H9 (cell line): ENCODE measurements around the gene POU3F2. TPM values are rescaled to one million over a fixed set of nuclear protein-coding genes. Genes with fewer than 3 reads are reported as not detected.

Experiments
- DNase-seq: peaks from one replicate; pipeline ENCODE4 v3.0.0-alpha.2; 2017
- H2AFZ ChIP-seq: one replicate; pipeline ENCODE4 v1.6.1; 2013; ENCODE audit warnings: mild to moderate bottlenecking, low read length, control low read depth, moderate library complexity
- H2AK5ac ChIP-seq: 2 replicates; pipeline ENCODE4 v1.6.1; 2013; ENCODE audit warnings: low read length, control low read depth, mixed read lengths; ENCODE audit not compliant: insufficient read length
- H2BK120ac ChIP-seq: one replicate; pipeline ENCODE4 v1.6.1; 2013; ENCODE audit warnings: low read depth, mild to moderate bottlenecking, low read length, control low read depth, inconsistent platforms; ENCODE audit not compliant: poor library complexity, severe bottlenecking
- H2BK12ac ChIP-seq: 2 replicates; pipeline ENCODE4 v1.6.1; 2013; ENCODE audit warnings: low read length, control low read depth, mixed read lengths, low read depth; ENCODE audit not compliant: insufficient read length
- H2BK15ac ChIP-seq: 2 replicates; pipeline ENCODE4 v1.6.1; 2013; ENCODE audit warnings: low read depth, low read length, control low read depth
- H2BK20ac ChIP-seq: one replicate; pipeline ENCODE4 v1.6.1; 2013; ENCODE audit warnings: low read depth, mild to moderate bottlenecking, low read length, control low read depth, inconsistent platforms; ENCODE audit not compliant: poor library complexity, severe bottlenecking
- H2BK5ac ChIP-seq: 2 replicates; pipeline ENCODE4 v1.6.1; 2013; ENCODE audit warnings: low read length, control low read depth, mixed read lengths; ENCODE audit not compliant: insufficient read length
- H3K14ac ChIP-seq: 2 replicates; pipeline ENCODE4 v1.6.1; 2013; ENCODE audit warnings: low read length, control low read depth; ENCODE audit not compliant: insufficient read depth
- H3K18ac ChIP-seq: 2 replicates; pipeline ENCODE4 v1.6.1; 2013; ENCODE audit warnings: low read depth, mild to moderate bottlenecking, mixed read lengths, low read length, control low read depth; ENCODE audit not compliant: insufficient read length
- H3K23ac ChIP-seq: 2 replicates; pipeline ENCODE4 v1.6.1; 2013; ENCODE audit warnings: low read length, control low read depth, mixed read lengths, low read depth; ENCODE audit not compliant: insufficient read length
- H3K23me2 ChIP-seq: 2 replicates; pipeline ENCODE4 v1.6.1; 2013; ENCODE audit warnings: low read depth, mild to moderate bottlenecking, mixed read lengths, low read length, control low read depth; ENCODE audit not compliant: insufficient read length, poor library complexity, severe bottlenecking
- H3K27ac ChIP-seq: 2 replicates; pipeline ENCODE4 v1.5.1; 2013; ENCODE audit warnings: low read length, control low read depth, mixed read lengths, low read depth; ENCODE audit not compliant: insufficient read length
- H3K27me3 ChIP-seq: 2 replicates; pipeline ENCODE4 v1.6.1; 2013; ENCODE audit warnings: low read length, control low read depth, inconsistent platforms; ENCODE audit not compliant: insufficient read depth
- H3K4ac ChIP-seq: 2 replicates; pipeline ENCODE4 v1.6.1; 2013; ENCODE audit warnings: low read depth, mild to moderate bottlenecking, control low read depth, inconsistent platforms, low read length, moderate library complexity
- H3K4me1 ChIP-seq: 2 replicates; pipeline ENCODE4 v1.6.1; 2013; ENCODE audit warnings: low read length, control low read depth, inconsistent platforms; ENCODE audit not compliant: insufficient read depth
- H3K4me2 ChIP-seq: 2 replicates; pipeline ENCODE4 v1.6.1; 2013; ENCODE audit warnings: low read length, control low read depth, mixed read lengths; ENCODE audit not compliant: insufficient read length, insufficient read depth
- H3K56ac ChIP-seq: 2 replicates; pipeline ENCODE4 v1.6.1; 2013; ENCODE audit warnings: low read depth, mild to moderate bottlenecking, mixed read lengths, low read length, control low read depth; ENCODE audit not compliant: insufficient read length
- H3K79me1 ChIP-seq: 2 replicates; pipeline ENCODE4 v1.6.1; 2013; ENCODE audit warnings: low read depth, mild to moderate bottlenecking, moderate library complexity, low read length, control low read depth, inconsistent platforms; ENCODE audit not compliant: insufficient read depth, poor library complexity, severe bottlenecking
- H3K79me2 ChIP-seq: 2 replicates; pipeline ENCODE4 v1.6.1; 2013; ENCODE audit warnings: low read length, control low read depth, inconsistent platforms; ENCODE audit not compliant: insufficient read depth
- H3K9ac ChIP-seq: 2 replicates; pipeline ENCODE4 v1.6.1; 2013; ENCODE audit warnings: low read length, control low read depth, mixed read lengths; ENCODE audit not compliant: insufficient read length; ENCODE audit errors: extremely low read depth
- H3K9me3 ChIP-seq: one replicate; pipeline ENCODE4 v1.6.1; 2013; ENCODE audit warnings: low read depth, low read length, inconsistent platforms; ENCODE audit not compliant: control insufficient read depth
- H3T11ph ChIP-seq: one replicate; pipeline ENCODE4 v1.6.1; 2013; ENCODE audit warnings: mild to moderate bottlenecking, low read length, control low read depth, inconsistent platforms
- H4K20me1 ChIP-seq: one replicate; pipeline ENCODE4 v1.6.1; 2013; ENCODE audit not compliant: control insufficient read depth, insufficient read length, insufficient read depth
- H4K5ac ChIP-seq: 2 replicates; pipeline ENCODE4 v1.6.1; 2013; ENCODE audit warnings: low read depth, mild to moderate bottlenecking, mixed read lengths, low read length, control low read depth; ENCODE audit not compliant: insufficient read length
- H4K8ac ChIP-seq: replicated peaks from 2 replicates; pipeline ENCODE4 v1.6.1; 2013; ENCODE audit warnings: low read length, control low read depth, mixed read lengths, low read depth; ENCODE audit not compliant: insufficient read length
- H4K91ac ChIP-seq: 2 replicates; pipeline ENCODE4 v1.6.1; 2013; ENCODE audit warnings: low read depth, mild to moderate bottlenecking, moderate library complexity, mixed read lengths, low read length, control low read depth; ENCODE audit not compliant: insufficient read length
- H3K27ac Mint-ChIP-seq, 3 experiments: 2 replicates in 2 of 3; 3 replicates in 1 of 3; pipeline ENCODE4 v1.8.0; 2020 to 2021; ENCODE audit warnings: mixed read lengths in 3 of 3, mild to moderate bottlenecking in 1 of 3, moderate library complexity in 1 of 3
- H3K27me3 Mint-ChIP-seq: 2 replicates; pipeline ENCODE4 v1.8.0; 2021; ENCODE audit warnings: low read depth, mild to moderate bottlenecking, moderate library complexity, mixed read lengths
- H3K36me3 Mint-ChIP-seq, 3 experiments: 2 replicates in 2 of 3; 3 replicates in 1 of 3; pipeline ENCODE4 v1.8.0; 2020 to 2021; ENCODE audit warnings: low read depth in 3 of 3, mixed read lengths in 3 of 3; ENCODE audit not compliant: insufficient read depth in 1 of 3
- H3K4me1 Mint-ChIP-seq, 2 experiments: 2 replicates each; pipeline ENCODE4 v1.8.0; 2020; ENCODE audit warnings: mixed read lengths in 2 of 2
- H3K4me3 Mint-ChIP-seq, 2 experiments: 2 replicates in 1 of 2; 3 replicates in 1 of 2; pipeline ENCODE4 v1.8.0; 2020 to 2021; ENCODE audit warnings: mild to moderate bottlenecking in 2 of 2, mixed read lengths in 2 of 2, moderate library complexity in 1 of 2
- H3K9me3 Mint-ChIP-seq, 2 experiments: 2 replicates in 1 of 2; 3 replicates in 1 of 2; pipeline ENCODE4 v1.8.0; 2020; ENCODE audit warnings: mild to moderate bottlenecking in 2 of 2, mixed read lengths in 2 of 2, moderate library complexity in 1 of 2
- CTCF ChIP-seq: fragments of 200-600 bp; sonication (generic); conservative IDR thresholded peaks from 3 replicates; pipeline ENCODE4 v1.8.0; 2021; ENCODE audit warnings: antibody characterized with exemption, mild to moderate bottlenecking
- WGBS: extraction: QIAGEN DNeasy Blood & Tissue Kit; methylation state at CpG from one replicate; pipeline ENCODE4 v1.1.7; 2013; ENCODE audit warnings: missing lambda C conversion rate, low lambda C conversion rate, mixed read lengths; ENCODE audit not compliant: insufficient read length; ENCODE audit errors: extremely low coverage; 5-methylcytosine and 5-hydroxymethylcytosine counted together
- total RNA-seq: library from RNA; stranded (reverse); gene quantifications from 2 replicates; pipeline ENCODE4 v1.2.1, GENCODE V29; 2021

POU3F2 gene
- total RNA-seq, 1 experiment from 2014 or later, result 0.09 TPM

- Histone ChIP-seq H3K23me2 (peaks cover 13% of the 10 kb centered on the region), H3K4me1 (no peaks in the 10 kb centered on the region), H4K20me1 (no peaks in the 10 kb centered on the region), H3K27ac (no peak overlapping the region), H3K18ac (no peak overlapping the region), H3K9me3 (no peaks in the 10 kb centered on the region), H3K14ac (no peak overlapping the region), H2AK5ac (no peak overlapping the region), H3T11ph (no peak overlapping the region), H3K79me2 (no peaks in the 10 kb centered on the region), H3K4me2 (no peak overlapping the region), H2BK20ac (no peak overlapping the region), H3K79me1 (no peaks in the 10 kb centered on the region), H3K9ac (no peak overlapping the region), H2BK120ac (no peak overlapping the region), H3K56ac (no peak overlapping the region), H3K4ac (no peak overlapping the region), H2BK12ac (no peak overlapping the region), H3K23ac (no peak overlapping the region), H4K91ac (no peak overlapping the region), H4K5ac (no peak overlapping the region), H2AFZ (no peak overlapping the region), H4K8ac (no peak overlapping the region), H3K27me3 (peaks cover 12% of the 10 kb centered on the region; the same call in 1 of the 2 replicates), H2BK5ac (no peak overlapping the region), H2BK15ac (no peak overlapping the region)
- Mint-ChIP-seq H3K27me3 (peaks cover 74% of the 10 kb centered on the region), H3K4me3 (peak overlapping the region; percentile 30 to 70; a peak in 4 of 5 replicates), H3K9me3 (no peaks in the 10 kb centered on the region), H3K36me3 (no peaks in the 10 kb centered on the region; a peak in 1 of 7 replicates), H3K4me1 (peaks cover 15 to 16% of the 10 kb centered on the region in 2 experiments), H3K27ac (no peak overlapping the region; a peak in 1 of 7 replicates)
- WGBS, result no CpG with 5 or more reads among the region's 18 CpGs
- no peak for DNase-seq
- TF ChIP-seq CTCF, result no peak
Observed at GRCh38 chr6:98848539-98849242, 14.3 kb downstream of the POU3F2 start.
